H9 (cell line): ENCODE measurements around the gene PPP2R3B. TPM values are rescaled to one million over a fixed set of nuclear protein-coding genes. Genes with fewer than 3 reads are reported as not detected.
A peak's percentile ranks its signal among the peaks of the same experiment; 100 is the strongest.

ENCODE experiments used
- DNase-seq: peaks from one replicate; pipeline ENCODE4 v3.0.0-alpha.2; 2017
- H2AFZ ChIP-seq: one replicate; pipeline ENCODE4 v1.6.1; 2013; ENCODE audit warnings: mild to moderate bottlenecking, low read length, control low read depth, moderate library complexity
- H2AK5ac ChIP-seq: 2 replicates; pipeline ENCODE4 v1.6.1; 2013; ENCODE audit warnings: low read length, control low read depth, mixed read lengths; ENCODE audit not compliant: insufficient read length
- H2BK120ac ChIP-seq: one replicate; pipeline ENCODE4 v1.6.1; 2013; ENCODE audit warnings: low read depth, mild to moderate bottlenecking, low read length, control low read depth, inconsistent platforms; ENCODE audit not compliant: poor library complexity, severe bottlenecking
- H2BK12ac ChIP-seq: 2 replicates; pipeline ENCODE4 v1.6.1; 2013; ENCODE audit warnings: low read length, control low read depth, mixed read lengths, low read depth; ENCODE audit not compliant: insufficient read length
- H2BK15ac ChIP-seq: 2 replicates; pipeline ENCODE4 v1.6.1; 2013; ENCODE audit warnings: low read depth, low read length, control low read depth
- H2BK20ac ChIP-seq: one replicate; pipeline ENCODE4 v1.6.1; 2013; ENCODE audit warnings: low read depth, mild to moderate bottlenecking, low read length, control low read depth, inconsistent platforms; ENCODE audit not compliant: poor library complexity, severe bottlenecking
- H2BK5ac ChIP-seq: 2 replicates; pipeline ENCODE4 v1.6.1; 2013; ENCODE audit warnings: low read length, control low read depth, mixed read lengths; ENCODE audit not compliant: insufficient read length
- H3K14ac ChIP-seq: 2 replicates; pipeline ENCODE4 v1.6.1; 2013; ENCODE audit warnings: low read length, control low read depth; ENCODE audit not compliant: insufficient read depth
- H3K18ac ChIP-seq: 2 replicates; pipeline ENCODE4 v1.6.1; 2013; ENCODE audit warnings: low read depth, mild to moderate bottlenecking, mixed read lengths, low read length, control low read depth; ENCODE audit not compliant: insufficient read length
- H3K23ac ChIP-seq: 2 replicates; pipeline ENCODE4 v1.6.1; 2013; ENCODE audit warnings: low read length, control low read depth, mixed read lengths, low read depth; ENCODE audit not compliant: insufficient read length
- H3K23me2 ChIP-seq: 2 replicates; pipeline ENCODE4 v1.6.1; 2013; ENCODE audit warnings: low read depth, mild to moderate bottlenecking, mixed read lengths, low read length, control low read depth; ENCODE audit not compliant: insufficient read length, poor library complexity, severe bottlenecking
- H3K27ac ChIP-seq: 2 replicates; pipeline ENCODE4 v1.5.1; 2013; ENCODE audit warnings: low read length, control low read depth, mixed read lengths, low read depth; ENCODE audit not compliant: insufficient read length
- H3K27me3 ChIP-seq: 2 replicates; pipeline ENCODE4 v1.6.1; 2013; ENCODE audit warnings: low read length, control low read depth, inconsistent platforms; ENCODE audit not compliant: insufficient read depth
- H3K4ac ChIP-seq: 2 replicates; pipeline ENCODE4 v1.6.1; 2013; ENCODE audit warnings: low read depth, mild to moderate bottlenecking, control low read depth, inconsistent platforms, low read length, moderate library complexity
- H3K4me1 ChIP-seq: 2 replicates; pipeline ENCODE4 v1.6.1; 2013; ENCODE audit warnings: low read length, control low read depth, inconsistent platforms; ENCODE audit not compliant: insufficient read depth
- H3K4me2 ChIP-seq: 2 replicates; pipeline ENCODE4 v1.6.1; 2013; ENCODE audit warnings: low read length, control low read depth, mixed read lengths; ENCODE audit not compliant: insufficient read length, insufficient read depth
- H3K56ac ChIP-seq: 2 replicates; pipeline ENCODE4 v1.6.1; 2013; ENCODE audit warnings: low read depth, mild to moderate bottlenecking, mixed read lengths, low read length, control low read depth; ENCODE audit not compliant: insufficient read length
- H3K79me1 ChIP-seq: 2 replicates; pipeline ENCODE4 v1.6.1; 2013; ENCODE audit warnings: low read depth, mild to moderate bottlenecking, moderate library complexity, low read length, control low read depth, inconsistent platforms; ENCODE audit not compliant: insufficient read depth, poor library complexity, severe bottlenecking
- H3K79me2 ChIP-seq: 2 replicates; pipeline ENCODE4 v1.6.1; 2013; ENCODE audit warnings: low read length, control low read depth, inconsistent platforms; ENCODE audit not compliant: insufficient read depth
- H3K9ac ChIP-seq: 2 replicates; pipeline ENCODE4 v1.6.1; 2013; ENCODE audit warnings: low read length, control low read depth, mixed read lengths; ENCODE audit not compliant: insufficient read length; ENCODE audit errors: extremely low read depth
- H3K9me3 ChIP-seq: one replicate; pipeline ENCODE4 v1.6.1; 2013; ENCODE audit warnings: low read depth, low read length, inconsistent platforms; ENCODE audit not compliant: control insufficient read depth
- H3T11ph ChIP-seq: one replicate; pipeline ENCODE4 v1.6.1; 2013; ENCODE audit warnings: mild to moderate bottlenecking, low read length, control low read depth, inconsistent platforms
- H4K20me1 ChIP-seq: one replicate; pipeline ENCODE4 v1.6.1; 2013; ENCODE audit not compliant: control insufficient read depth, insufficient read length, insufficient read depth
- H4K5ac ChIP-seq: 2 replicates; pipeline ENCODE4 v1.6.1; 2013; ENCODE audit warnings: low read depth, mild to moderate bottlenecking, mixed read lengths, low read length, control low read depth; ENCODE audit not compliant: insufficient read length
- H4K8ac ChIP-seq: replicated peaks from 2 replicates; pipeline ENCODE4 v1.6.1; 2013; ENCODE audit warnings: low read length, control low read depth, mixed read lengths, low read depth; ENCODE audit not compliant: insufficient read length
- H4K91ac ChIP-seq: 2 replicates; pipeline ENCODE4 v1.6.1; 2013; ENCODE audit warnings: low read depth, mild to moderate bottlenecking, moderate library complexity, mixed read lengths, low read length, control low read depth; ENCODE audit not compliant: insufficient read length
- H3K27ac Mint-ChIP-seq, 3 experiments: 2 replicates in 2 of 3; 3 replicates in 1 of 3; pipeline ENCODE4 v1.8.0; 2020 to 2021; ENCODE audit warnings: mixed read lengths in 3 of 3, mild to moderate bottlenecking in 1 of 3, moderate library complexity in 1 of 3
- H3K27me3 Mint-ChIP-seq: 2 replicates; pipeline ENCODE4 v1.8.0; 2021; ENCODE audit warnings: low read depth, mild to moderate bottlenecking, moderate library complexity, mixed read lengths
- H3K36me3 Mint-ChIP-seq, 3 experiments: 2 replicates in 2 of 3; 3 replicates in 1 of 3; pipeline ENCODE4 v1.8.0; 2020 to 2021; ENCODE audit warnings: low read depth in 3 of 3, mixed read lengths in 3 of 3; ENCODE audit not compliant: insufficient read depth in 1 of 3
- H3K4me1 Mint-ChIP-seq, 2 experiments: 2 replicates each; pipeline ENCODE4 v1.8.0; 2020; ENCODE audit warnings: mixed read lengths in 2 of 2
- H3K4me3 Mint-ChIP-seq, 2 experiments: 2 replicates in 1 of 2; 3 replicates in 1 of 2; pipeline ENCODE4 v1.8.0; 2020 to 2021; ENCODE audit warnings: mild to moderate bottlenecking in 2 of 2, mixed read lengths in 2 of 2, moderate library complexity in 1 of 2
- H3K9me3 Mint-ChIP-seq, 2 experiments: 2 replicates in 1 of 2; 3 replicates in 1 of 2; pipeline ENCODE4 v1.8.0; 2020; ENCODE audit warnings: mild to moderate bottlenecking in 2 of 2, mixed read lengths in 2 of 2, moderate library complexity in 1 of 2
- CTCF ChIP-seq: fragments of 200-600 bp; sonication (generic); conservative IDR thresholded peaks from 3 replicates; pipeline ENCODE4 v1.8.0; 2021; ENCODE audit warnings: antibody characterized with exemption, mild to moderate bottlenecking
- WGBS: extraction: QIAGEN DNeasy Blood & Tissue Kit; methylation state at CpG from one replicate; pipeline ENCODE4 v1.1.7; 2013; ENCODE audit warnings: missing lambda C conversion rate, low lambda C conversion rate, mixed read lengths; ENCODE audit not compliant: insufficient read length; ENCODE audit errors: extremely low coverage; 5-methylcytosine and 5-hydroxymethylcytosine counted together
- total RNA-seq: library from RNA; stranded (reverse); gene quantifications from 2 replicates; pipeline ENCODE4 v1.2.1, GENCODE V29; 2021

Gene PPP2R3B
- total RNA-seq, 1 experiment from 2014 or later: 72.1 TPM

GRCh38 chrX:349702-350101 lies 37.0 kb downstream of the PPP2R3B start:
- Histone ChIP-seq H2AK5ac (no peak overlapping the region), H4K20me1 (no peaks in the 10 kb centered on the region), H3K79me1 (peaks cover 3% of the 10 kb centered on the region), H3K23ac (no peak overlapping the region), H3K4ac (no peak overlapping the region), H3K79me2 (no peaks in the 10 kb centered on the region; the same call in 1 of the 2 replicates), H2BK15ac (no peak overlapping the region), H3K4me1 (no peaks in the 10 kb centered on the region), H2BK12ac (no peak overlapping the region), H3K23me2 (no peaks in the 10 kb centered on the region), H3K14ac (no peak overlapping the region), H3K9me3 (no peaks in the 10 kb centered on the region), H3K9ac (no peak overlapping the region), H3K4me2 (no peak overlapping the region), H4K8ac (no peak overlapping the region), H3K27ac (no peak overlapping the region), H2BK20ac (no peak overlapping the region), H4K91ac (no peak overlapping the region), H2BK120ac (no peak overlapping the region), H3K18ac (no peak overlapping the region), H2AFZ (no peak overlapping the region), H3T11ph (no peak overlapping the region), H4K5ac (no peak overlapping the region), H2BK5ac (no peak overlapping the region), H3K27me3 (no peaks in the 10 kb centered on the region), H3K56ac (no peak overlapping the region)
- Mint-ChIP-seq H3K9me3 (no peaks in the 10 kb centered on the region), H3K4me1 (0 out of 4 replicates have a peak, but pooled peaks cover 0 to 3% of the 10 kb centered on the region in 2 experiments), H3K27ac (peak overlapping the region; percentile 87 to 96 (median 87); a peak in 6 of 7 replicates), H3K36me3 (peaks cover 10 to 48% (median 45%) of the 10 kb centered on the region in 3 experiments; a peak in 6 of 7 replicates), H3K4me3 (no peak overlapping the region), H3K27me3 (no peaks in the 10 kb centered on the region; the same call in 1 of the 2 replicates)
- no peak for DNase-seq
- WGBS: no CpG with 5 or more reads among the region's 10 CpGs
- no peak for TF ChIP-seq CTCF
